Vagina (tissue), 2 donors: ENCODE data around the gene LEO1. TPM values are rescaled to one million over a fixed set of nuclear protein-coding genes. Genes with fewer than 3 reads are reported as not detected.

Experiments used
- DNase-seq, 2 donors: peaks; one replicate each; pipeline ENCODE4 v3.0.0-alpha.2; 2017; ENCODE audit errors: extremely low spot score in 2 of 2
- H3K27ac ChIP-seq: fragments of 200-600 bp; sonication (generic); one replicate; pipeline ENCODE4 v1.5.1; 2019
- H3K27me3 ChIP-seq: fragments of 200-600 bp; sonication (generic); one replicate; pipeline ENCODE4 v1.5.1; 2019
- H3K36me3 ChIP-seq, 2 donors: fragments of 200-600 bp; sonication (generic); one replicate each; pipeline ENCODE4 v1.5.1; 2017 to 2019
- H3K4me1 ChIP-seq: fragments of 200-600 bp; sonication (generic); one replicate; pipeline ENCODE4 v1.5.1; 2019
- H3K4me3 ChIP-seq, 2 donors: fragments of 200-600 bp; sonication (generic); 1 replicate in 1 of 2; 2 replicates in 1 of 2; pipeline ENCODE4 v1.5.1; 2016 to 2019
- H3K9me3 ChIP-seq: fragments of 200-600 bp; sonication (generic); one replicate; pipeline ENCODE4 v1.5.1; 2019
- CTCF ChIP-seq, 3 experiments: fragments of 450-650 bp in 2 of 3; fragments of 200-600 bp in 1 of 3; sonication (generic) in 1 of 3; IDR thresholded peaks; one replicate each; pipeline ENCODE4 v1.5.1; 2017 to 2019; ENCODE audit warnings: antibody characterized with exemption in 3 of 3, mild to moderate bottlenecking in 2 of 3, moderate library complexity in 2 of 3
- POLR2A ChIP-seq, 2 donors: fragments of 450-650 bp; IDR thresholded peaks; one replicate each; pipeline ENCODE4 v1.6.1; 2017; ENCODE audit warnings: antibody characterized with exemption in 2 of 2, mild to moderate bottlenecking in 2 of 2, moderate library complexity in 2 of 2
- POLR2AphosphoS5 ChIP-seq, 2 donors: sonication (generic); formaldehyde crosslinking; IDR thresholded peaks; one replicate each; pipeline ENCODE4 v1.9.0; 2017; ENCODE audit warnings: antibody characterized with exemption in 2 of 2, mild to moderate bottlenecking in 2 of 2, low read depth in 1 of 2; ENCODE audit not compliant: insufficient read depth in 1 of 2
- intact Hi-C: fragments of 100-400 bp; cut with DNase I; formaldehyde crosslinking; loops from one replicate; pipeline ENCODE4 v1.15.1; 2023
- total RNA-seq: library from RNA; depleted of rRNA; stranded (reverse); fragments of >200 nt; gene quantifications from one replicate; pipeline ENCODE4 v1.2.3, GENCODE V29; 2016

LEO1 gene
- total RNA-seq: 21.9 TPM

GRCh38 chr15:51971375-51972133 lies at the start of gene LEO1:
Gene LEO1, minus strand, starts transcription at chr15:51971778. Its CDS starts 33 bp downstream, at chr15:51971745.
- Histone ChIP-seq H3K4me3 (peak within 1 kb of the TSS; percentile 70 to 91), H3K27me3 (no peaks in the 10 kb centered on the region), H3K36me3 (peaks cover 0 to 11% of the 10 kb centered on the region in 2 donors), H3K9me3 (peaks cover 14% of the 10 kb centered on the region), H3K4me1 (peaks cover 14% of the 10 kb centered on the region), H3K27ac (peak within 1 kb of the TSS; percentile 84)
- no peak for TF ChIP-seq POLR2A (IDR thresholded peaks at IDR 0.05)
- TF ChIP-seq CTCF (IDR thresholded peaks at IDR 0.05): peak in 2 of 3 experiments; percentile 9 to 56
- peak; percentile 85 to 89 for TF ChIP-seq POLR2AphosphoS5 (IDR thresholded peaks at IDR 0.05; ENCODE audit: insufficient read depth in 1 of 2, low read depth in 1 of 2)
- DNase-seq: peak in 1 of 2 donors; percentile 92
- intact Hi-C loops: no loop called here

- no peaks in the 10 kb centered on the region for H3K9me3 ChIP-seq
- peak overlapping the region; percentile 90 for H3K27ac ChIP-seq
- peak overlapping the region; percentile 50 to 64 for H3K4me3 ChIP-seq
- no peaks in the 10 kb centered on the region for H3K27me3 ChIP-seq
- intact Hi-C loops: no loop called here
- no peaks in the 10 kb centered on the region for H3K36me3 ChIP-seq
- H3K4me1 ChIP-seq: peaks cover 50% of the 10 kb centered on the region
- TF ChIP-seq CTCF (IDR thresholded peaks at IDR 0.05): no peak
- TF ChIP-seq POLR2AphosphoS5 (IDR thresholded peaks at IDR 0.05; ENCODE audit: insufficient read depth in 1 of 2, low read depth in 1 of 2): peak in 1 of 2 donors; percentile 51
- no peak for DNase-seq
These were observed 49.6 kb upstream of the LEO1 start for GRCh38 chr15:52021128-52021671.

- TF ChIP-seq POLR2AphosphoS5 (IDR thresholded peaks at IDR 0.05; ENCODE audit: insufficient read depth in 1 of 2, low read depth in 1 of 2): peak in 1 of 2 donors; percentile 5
- TF ChIP-seq CTCF (IDR thresholded peaks at IDR 0.05): no peak
- H3K36me3 ChIP-seq: no peaks in the 10 kb centered on the region
- H3K27me3 ChIP-seq: no peaks in the 10 kb centered on the region
- peak in 1 of 2 donors; percentile 90 for DNase-seq
- peak overlapping the region; percentile 90 for H3K27ac ChIP-seq
- no peaks in the 10 kb centered on the region for H3K9me3 ChIP-seq
- peaks cover 50% of the 10 kb centered on the region for H3K4me1 ChIP-seq
- intact Hi-C loops: no loop called here
- peak overlapping the region; percentile 50 to 64 for H3K4me3 ChIP-seq
These were observed 48.9 kb upstream of the LEO1 start for GRCh38 chr15:52020221-52021085.

GRCh38 chr15:52019394-52020220 lies 48.0 kb upstream of the LEO1 start:
- Histone ChIP-seq H3K4me1 (peaks cover 45% of the 10 kb centered on the region), H3K27me3 (no peaks in the 10 kb centered on the region), H3K36me3 (no peaks in the 10 kb centered on the region), H3K9me3 (no peaks in the 10 kb centered on the region), H3K4me3 (peak overlapping the region; percentile 50 to 64), H3K27ac (peak overlapping the region; percentile 90)
- intact Hi-C loops: no loop called here
- peak in 1 of 2 donors; percentile 92 for DNase-seq
- peak in 1 of 2 donors; percentile 83 for TF ChIP-seq POLR2AphosphoS5 (IDR thresholded peaks at IDR 0.05; ENCODE audit: insufficient read depth in 1 of 2, low read depth in 1 of 2)
- TF ChIP-seq CTCF (IDR thresholded peaks at IDR 0.05): no peak
- TF ChIP-seq POLR2A (IDR thresholded peaks at IDR 0.05): peak in 1 of 2 donors; percentile 68
